G401.6 (cell line): ENCODE measurements around the gene PPP1R3F.
"Not testable (repeated sequence)": the region's sequence is repeated elsewhere in the genome, so short reads cannot be mapped to it uniquely, and the experiment has no call there.

Source experiments
- FAIRE-seq: peaks from 2 replicates; lab custom pipeline; 2012; peaks lifted over from hg19 to GRCh38; lab: Jason Lieb, UNC

Gene PPP1R3F

GRCh38 chrX:49276671-49277534, 7.3 kb downstream of the PPP1R3F start:
- FAIRE-seq, result no peak

- FAIRE-seq, result no peak
These were observed 7.9 kb downstream of the PPP1R3F start for GRCh38 chrX:49277535-49277830.

- no peak for FAIRE-seq
These were observed 8.5 kb downstream of the PPP1R3F start for GRCh38 chrX:49278081-49278480.

- FAIRE-seq, result peak; percentile 46
These were observed 13.0 kb downstream of the PPP1R3F start for GRCh38 chrX:49282647-49283011.

GRCh38 chrX:49284212-49284611, 14.6 kb downstream of the PPP1R3F start:
- FAIRE-seq, result no peak

GRCh38 chrX:49286136-49286535, 16.5 kb downstream of the PPP1R3F start:
- FAIRE-seq, result no peak

GRCh38 chrX:49286581-49286980, 17.0 kb downstream of the PPP1R3F start:
- no peak for FAIRE-seq

- FAIRE-seq, result no peak
These were observed 18.1 kb downstream of the PPP1R3F start for GRCh38 chrX:49287665-49288064.

GRCh38 chrX:49290215-49290614, 20.6 kb downstream of the PPP1R3F start:
- no peak for FAIRE-seq

GRCh38 chrX:49291615-49292337, 22.2 kb downstream of the PPP1R3F start:
- no peak for FAIRE-seq

- no peak for FAIRE-seq
These were observed 23.1 kb downstream of the PPP1R3F start for GRCh38 chrX:49292400-49293362.

- FAIRE-seq, result not testable (repeated sequence)
These were observed 29.7 kb downstream of the PPP1R3F start for GRCh38 chrX:49299293-49299692.

GRCh38 chrX:49300703-49301102, 31.1 kb downstream of the PPP1R3F start:
- no peak for FAIRE-seq

GRCh38 chrX:49303346-49303745, 33.8 kb downstream of the PPP1R3F start, which contains the start of gene GAGE10:
Gene GAGE10 (plus strand): TSS chrX:49303646. CDS start chrX:49304860, 1,214 bp downstream.
- no peak for FAIRE-seq

- not testable (repeated sequence) for FAIRE-seq
These were observed 38.2 kb downstream of the PPP1R3F start for GRCh38 chrX:49307775-49308174.

GRCh38 chrX:49308604-49309269, 39.1 kb downstream of the PPP1R3F start:
- no peak for FAIRE-seq

GRCh38 chrX:49309401-49309981, 39.9 kb downstream of the PPP1R3F start:
- FAIRE-seq, result peak; percentile 86

- FAIRE-seq, result no peak
These were observed 40.8 kb downstream of the PPP1R3F start for GRCh38 chrX:49310371-49310770.

- FAIRE-seq, result no peak
These were observed 42.6 kb downstream of the PPP1R3F start for GRCh38 chrX:49312176-49312575.

- FAIRE-seq, result no peak
These were observed 46.5 kb downstream of the PPP1R3F start for GRCh38 chrX:49316085-49316484.

- not testable (repeated sequence) for FAIRE-seq
These were observed 52.1 kb downstream of the PPP1R3F start, which contains the start of gene GAGE12J for GRCh38 chrX:49321737-49322136. Gene GAGE12J (plus strand): TSS chrX:49322037. CDS start chrX:49323194, 1,157 bp downstream.
